DMS114 treated with DMSO at 0.1 percent for 48 hours (cell line): Measurements from ENCODE around the gene RETREG1.

Experiments used
- DNase-seq: peaks from one replicate; lab custom pipeline; 2025; ENCODE audit not compliant: unreplicated experiment; lab: John Stamatoyannopoulos, UW

The RETREG1 gene

DNA sequence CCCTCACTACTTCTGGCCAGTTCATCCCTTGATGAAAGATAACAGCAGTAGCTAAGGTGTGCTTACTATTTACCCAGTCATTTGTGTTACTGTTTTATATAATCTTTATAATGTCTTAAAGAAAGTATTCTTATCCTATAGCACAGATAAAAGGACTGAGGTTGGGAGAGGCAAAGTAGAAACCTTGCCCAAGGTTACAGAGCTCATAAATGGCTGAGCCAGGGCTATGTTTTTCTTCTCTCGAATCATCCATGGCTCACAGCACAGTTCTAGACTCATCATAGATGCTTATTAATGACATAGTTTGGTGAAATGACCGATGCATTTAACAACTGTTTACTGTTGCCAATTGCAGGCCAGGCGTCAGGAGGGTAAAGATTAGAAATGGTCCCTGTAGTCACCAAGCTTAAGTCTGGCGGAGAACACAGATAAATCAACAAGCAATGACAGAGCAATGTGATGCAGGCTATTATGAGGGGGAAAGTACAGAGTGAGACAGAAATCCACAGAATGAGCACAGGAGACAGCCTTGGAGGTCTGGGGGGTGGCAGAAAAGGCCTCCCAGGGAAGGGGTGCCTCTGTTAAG is 85.6 kb downstream of the RETREG1 start:
- no peak for DNase-seq

DNA sequence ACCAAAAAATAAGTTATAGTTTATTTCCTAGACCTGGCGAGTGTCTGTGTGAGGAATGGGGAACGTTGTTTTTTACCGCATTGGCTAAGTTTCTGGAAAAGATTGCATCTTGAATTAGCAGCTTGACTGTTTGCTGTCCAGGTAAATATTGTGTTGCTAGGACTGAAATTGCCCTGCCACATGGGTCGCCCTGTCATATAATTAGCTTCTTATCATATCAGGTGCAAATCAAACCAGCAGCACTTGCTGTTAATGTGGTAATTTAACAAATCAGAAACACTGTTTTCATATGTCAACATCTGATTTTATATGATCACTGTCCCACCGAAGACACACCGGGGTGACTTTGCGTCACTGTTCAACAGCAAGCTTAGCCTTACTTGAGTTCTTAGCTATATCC is 87.5 kb downstream of the RETREG1 start:
- no peak for DNase-seq

DNA sequence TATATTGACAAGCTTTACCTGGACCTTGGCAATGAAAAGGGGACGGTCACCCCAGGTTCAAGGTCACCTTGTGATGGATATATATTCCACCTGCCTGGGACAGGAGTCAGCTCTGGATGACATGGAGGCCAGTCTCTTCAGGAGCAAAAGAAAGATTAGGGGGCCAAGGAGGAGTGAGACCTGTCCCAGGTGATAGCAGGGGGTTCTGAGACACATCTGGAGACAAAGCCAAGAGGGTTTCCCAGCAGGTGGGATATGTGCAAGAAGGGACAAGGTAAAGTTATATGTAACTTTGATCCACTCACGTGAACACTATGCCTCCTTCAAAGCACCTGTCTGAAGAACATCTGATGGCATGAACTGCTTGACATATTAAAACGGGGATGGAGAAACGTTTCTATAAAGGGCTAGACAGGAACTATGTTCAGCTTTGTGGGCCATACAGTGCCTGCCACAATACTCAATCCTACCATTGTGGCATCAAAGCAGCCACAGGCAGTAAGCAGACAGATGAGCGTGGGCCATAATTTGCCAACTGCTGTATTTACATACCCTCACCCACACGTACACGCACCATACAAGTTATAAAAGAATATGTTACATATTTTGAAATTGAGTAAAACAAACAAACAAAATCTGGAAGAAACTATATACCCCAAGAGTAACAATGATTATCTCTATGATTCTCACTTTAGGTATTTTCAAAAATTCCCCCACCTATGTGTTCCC is 88.3 kb downstream of the RETREG1 start:
- DNase-seq = no peak

DNA sequence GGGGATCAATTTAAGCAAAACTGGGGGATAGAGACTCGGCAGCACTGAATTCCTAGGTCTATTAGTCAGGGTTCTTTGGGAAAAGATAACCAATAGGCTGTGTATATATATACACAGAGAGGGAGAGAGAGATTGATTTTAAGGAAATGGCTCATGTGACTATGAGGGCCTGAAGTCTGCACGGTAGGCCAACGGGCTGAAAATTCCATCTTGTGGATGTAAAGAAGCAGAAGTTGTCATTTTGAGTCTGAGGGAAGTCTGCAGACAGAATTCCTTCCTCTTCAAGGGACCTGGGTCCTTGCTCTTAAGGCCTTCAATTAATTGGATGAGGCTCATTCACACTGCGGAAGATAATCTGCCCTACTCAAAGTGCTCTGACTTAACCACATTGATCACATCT is 91.1 kb downstream of the RETREG1 start:
- DNase-seq = no peak

DNA sequence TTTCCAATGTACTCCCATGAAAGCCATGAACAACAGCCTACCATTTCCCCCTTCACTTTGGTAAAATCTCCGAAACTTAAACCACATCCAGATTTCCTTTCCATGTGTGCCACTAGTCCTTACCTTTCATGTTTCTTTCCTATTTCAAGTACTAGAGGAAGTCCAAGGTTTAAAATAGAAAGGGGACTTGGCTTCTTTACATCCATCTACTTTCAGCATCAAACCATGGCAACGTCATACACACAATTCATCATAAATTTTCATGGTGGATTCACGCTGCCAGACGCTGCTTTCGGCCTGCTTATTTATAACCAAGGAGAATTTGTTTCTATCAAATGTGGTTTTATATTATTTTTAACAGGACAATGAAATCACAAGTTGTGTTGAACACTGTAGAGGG is 92.5 kb downstream of the RETREG1 start:
- no peak for DNase-seq

DNA sequence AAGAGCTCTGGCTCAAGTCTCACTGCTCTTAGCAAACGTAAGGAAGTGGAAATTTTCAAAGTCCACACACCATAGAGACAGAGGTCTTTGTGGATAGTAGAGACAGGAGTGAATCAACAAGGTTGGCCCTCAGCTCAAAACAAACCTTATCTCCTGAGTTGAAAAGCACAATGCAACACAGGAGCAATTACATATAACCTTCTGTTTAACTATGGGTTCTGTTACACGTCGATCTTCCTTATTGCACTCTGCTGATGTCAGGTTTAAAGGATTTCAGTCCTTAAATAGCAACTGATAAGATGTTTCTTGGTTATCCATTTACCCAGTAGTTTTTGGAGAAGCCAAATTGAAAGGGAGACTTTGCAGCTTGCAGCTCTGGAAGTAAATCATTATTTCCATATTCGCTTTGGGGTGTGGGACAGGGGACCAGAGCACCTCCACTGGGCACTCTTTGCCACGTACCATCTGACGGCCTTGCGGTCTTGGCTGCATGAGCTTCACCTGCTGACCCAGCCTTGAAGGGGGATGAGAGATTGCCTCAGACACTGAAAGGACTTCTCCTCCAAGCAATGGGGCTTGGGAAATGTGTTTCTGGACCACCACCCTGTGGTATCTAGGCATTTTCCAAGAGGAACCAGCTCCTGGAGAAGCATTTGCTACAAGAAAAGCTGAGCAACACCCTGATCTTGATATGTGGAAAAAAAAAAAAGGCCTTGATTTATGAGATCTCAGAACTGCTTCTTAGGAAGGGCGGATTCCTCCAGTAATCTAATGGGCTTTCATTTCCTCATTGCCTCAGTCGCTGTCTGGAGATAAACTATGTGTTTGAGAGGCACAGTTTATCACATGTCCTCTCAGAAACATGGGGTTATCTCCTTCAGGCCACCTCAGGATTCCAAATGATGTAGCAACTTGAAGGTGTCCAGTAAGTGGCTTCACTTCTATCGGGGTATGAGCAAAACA is 95.0 kb downstream of the RETREG1 start:
- DNase-seq = no peak

DNA sequence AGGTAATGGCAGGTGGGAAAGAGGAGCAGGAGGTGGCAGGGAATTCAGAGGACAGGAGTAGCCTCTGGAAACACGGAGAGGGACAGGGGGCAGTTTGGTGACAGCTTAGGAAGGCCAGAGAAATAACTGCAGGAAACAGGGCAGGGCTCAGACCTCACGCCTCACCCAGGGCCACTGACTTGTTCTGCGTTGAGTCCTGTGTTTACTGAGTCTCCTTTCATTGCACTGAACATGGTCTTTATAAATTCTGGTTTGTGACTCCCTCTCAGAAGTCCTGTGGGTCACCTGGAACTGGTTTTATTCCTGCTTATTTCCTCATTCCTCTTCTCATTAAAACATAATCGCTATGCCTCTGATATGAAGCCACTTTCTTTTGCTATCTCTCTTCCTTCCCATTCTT is 96.0 kb downstream of the RETREG1 start:
- no peak for DNase-seq

DNA sequence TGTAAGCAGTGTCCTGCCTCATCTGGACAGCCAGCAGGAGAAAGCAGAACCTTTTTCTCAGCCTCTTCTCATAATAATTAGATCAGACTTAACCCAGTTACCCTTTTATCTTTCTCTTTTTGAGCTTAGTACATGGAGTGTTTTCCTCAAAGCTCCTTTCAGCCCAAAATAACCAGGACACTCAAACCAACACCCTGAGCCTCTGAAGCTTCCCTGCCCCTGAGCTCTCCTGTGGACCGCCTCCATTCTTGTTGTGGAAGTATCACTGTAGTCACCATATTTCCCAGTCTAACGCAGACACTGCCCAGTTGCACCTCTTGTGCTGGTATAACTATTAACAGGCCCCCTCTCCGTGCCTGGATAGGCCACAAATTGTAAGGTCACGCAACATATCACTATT is 97.4 kb downstream of the RETREG1 start:
- no peak for DNase-seq

DNA sequence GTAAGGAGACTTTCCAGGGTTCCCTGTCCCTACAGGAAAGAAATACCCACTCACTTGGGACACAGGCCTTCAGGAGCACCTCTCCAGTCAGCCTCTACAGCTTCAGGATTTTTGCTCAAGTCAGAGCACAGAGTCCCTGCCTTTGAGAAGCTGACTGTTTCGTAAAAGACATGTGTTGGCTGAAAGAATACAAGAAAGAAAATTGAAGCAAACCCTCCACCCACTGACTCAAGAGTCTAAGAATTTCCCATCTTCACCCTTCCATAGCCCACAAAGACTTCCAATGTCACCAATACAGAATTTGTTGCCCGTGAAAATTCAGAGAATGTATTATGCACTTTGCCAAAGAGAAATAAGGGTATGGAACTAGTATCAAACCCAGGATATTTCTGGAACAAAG is 98.2 kb downstream of the RETREG1 start:
- no peak for DNase-seq

DNA sequence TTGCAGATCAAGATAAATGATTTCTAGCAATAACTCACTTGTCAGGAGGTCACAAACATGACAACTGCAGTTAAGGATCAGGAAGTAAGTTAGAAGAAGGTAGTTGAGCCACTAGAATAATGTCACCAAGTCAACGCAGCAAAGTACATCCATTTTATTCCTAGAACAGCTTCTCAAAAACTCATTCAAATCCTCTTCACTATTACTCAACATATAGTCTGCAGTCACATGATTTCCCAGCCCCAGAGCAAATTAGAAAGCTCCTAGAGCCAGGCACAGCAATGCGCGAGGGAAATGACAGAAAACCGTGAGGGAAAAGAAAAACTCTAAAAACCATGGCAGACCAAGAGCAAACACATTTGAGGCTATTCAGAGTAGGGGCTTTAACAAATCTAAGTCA is 101.3 kb downstream of the RETREG1 start:
- no peak for DNase-seq

DNA sequence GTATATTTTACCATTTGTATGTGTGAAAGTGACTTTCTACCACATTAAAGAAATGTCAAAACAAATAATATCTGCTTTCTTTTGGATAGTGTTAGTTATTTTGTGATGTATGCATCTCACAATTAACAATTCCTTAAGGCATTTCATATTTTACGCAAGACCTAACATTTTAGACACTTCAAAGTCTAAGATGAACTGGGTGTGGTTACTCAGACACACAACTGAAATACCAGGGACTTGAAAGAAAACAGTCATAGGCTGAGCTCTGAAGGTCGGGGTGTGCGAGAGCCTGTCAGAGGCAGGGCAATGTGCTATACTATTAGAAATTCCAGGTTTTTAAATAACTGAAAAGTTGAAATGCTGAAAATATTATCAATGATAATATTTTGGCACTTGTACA is 106.7 kb downstream of the RETREG1 start:
- DNase-seq = no peak

DNA sequence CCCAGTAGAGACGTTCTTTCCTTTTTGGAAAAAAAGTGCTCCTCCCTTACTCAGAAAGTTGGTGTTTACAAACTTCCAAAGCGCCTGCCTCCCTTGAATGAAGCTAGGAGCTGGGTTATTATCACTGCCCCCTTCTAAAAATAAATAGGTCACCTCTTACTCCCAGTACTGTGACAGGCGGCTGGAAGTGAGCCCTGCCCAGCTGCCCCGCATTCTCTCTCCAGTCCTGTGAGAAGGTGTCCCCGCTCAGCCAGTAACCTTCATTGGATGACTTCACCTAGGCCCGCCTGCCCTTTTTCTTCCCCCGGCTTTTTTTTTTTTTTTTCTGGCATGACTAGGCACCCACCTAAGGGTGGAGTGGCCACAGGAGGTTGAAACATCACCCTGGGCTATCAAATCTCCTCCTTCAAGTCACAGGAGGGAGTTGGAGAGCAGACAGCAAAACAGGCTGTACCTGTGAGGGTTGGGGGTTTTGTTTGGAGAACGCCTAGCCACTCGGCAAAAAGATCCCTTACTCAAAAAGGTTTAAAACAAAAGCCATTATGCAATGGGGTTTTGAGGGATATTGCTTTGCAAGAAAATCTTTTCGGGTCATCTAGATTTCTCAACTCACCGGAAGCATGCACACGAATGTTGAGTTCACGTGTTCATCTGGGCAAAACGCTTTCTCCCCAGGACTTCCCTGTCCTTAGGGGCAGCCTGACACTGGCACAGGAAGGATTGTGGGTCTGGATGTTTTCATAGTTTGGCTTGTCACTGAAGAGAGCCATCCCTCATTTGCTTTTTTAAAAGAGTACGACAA is 107.9 kb downstream of the RETREG1 start:
- DNase-seq = no peak

DNA sequence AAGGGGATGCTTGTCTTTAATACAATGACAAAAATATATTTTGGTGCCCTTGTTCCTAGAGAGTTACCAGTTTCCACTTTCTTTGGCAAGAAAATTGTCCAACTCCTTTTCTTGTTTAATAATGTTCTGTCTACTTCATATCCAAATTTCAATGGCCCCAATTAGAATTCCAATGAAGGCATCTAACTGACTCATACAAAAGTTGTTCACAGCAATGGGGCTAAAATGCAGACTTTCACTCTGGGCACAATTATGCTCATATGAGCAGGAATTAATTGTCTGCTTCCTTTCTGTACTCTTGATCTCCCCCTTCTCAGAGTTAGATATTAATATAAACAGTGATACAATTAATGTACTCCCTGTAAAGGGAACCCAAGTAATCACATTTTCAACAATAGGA is 109.1 kb downstream of the RETREG1 start:
- DNase-seq = no peak

DNA sequence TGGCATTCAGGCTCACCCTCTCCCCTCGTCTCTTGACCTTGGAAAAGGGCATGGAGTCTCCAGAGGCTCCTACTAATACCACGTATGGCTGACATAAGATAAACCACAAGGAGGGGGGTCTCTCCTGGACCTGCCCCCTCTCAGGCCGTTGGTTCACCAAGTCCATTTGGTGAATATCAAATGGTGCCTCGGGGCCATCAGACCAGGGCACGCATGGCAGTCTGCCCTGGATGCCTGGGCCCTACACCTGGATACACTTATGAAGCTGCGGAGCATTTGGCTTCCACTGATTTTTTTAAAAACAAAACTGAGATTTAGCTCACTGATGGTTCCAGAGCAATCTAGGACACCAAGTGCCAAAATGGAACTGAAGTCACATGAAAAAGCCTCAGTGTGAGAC is 110.9 kb downstream of the RETREG1 start:
- no peak for DNase-seq

DNA sequence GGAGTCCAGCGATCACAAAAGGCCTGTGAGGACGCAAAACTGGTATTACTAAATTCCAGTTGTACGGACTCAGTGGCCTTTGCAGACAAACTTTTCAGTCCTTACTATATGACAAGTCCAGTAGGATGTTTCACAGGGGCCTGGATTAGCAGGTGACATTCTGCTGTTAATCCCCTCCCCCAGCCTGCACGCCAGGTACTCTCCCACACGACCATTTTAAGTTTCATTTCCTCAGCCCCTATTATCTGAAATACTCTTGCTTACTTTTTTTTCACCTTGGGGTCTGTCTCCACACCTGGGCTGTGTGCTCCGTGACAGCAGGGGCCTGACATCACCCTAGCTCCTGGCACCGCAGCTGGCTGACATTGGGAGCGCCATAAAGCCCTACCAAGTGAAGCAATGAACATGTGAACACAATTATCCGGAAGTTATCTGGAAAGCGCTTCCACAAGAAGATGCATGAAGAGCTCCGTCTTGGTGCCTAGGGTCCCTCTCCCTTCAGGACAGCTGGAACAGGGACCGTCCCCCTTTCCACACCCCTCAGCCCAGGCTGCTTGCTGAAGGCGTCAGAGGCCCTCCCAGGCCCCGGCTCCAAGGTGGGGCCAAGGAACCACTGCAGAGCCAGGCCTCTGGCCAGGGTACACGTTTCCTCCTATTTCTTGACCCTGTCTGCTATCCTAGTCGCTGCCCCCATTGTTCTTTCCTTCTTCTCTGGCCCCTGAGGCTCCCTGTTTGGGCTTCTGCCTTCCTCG is 111.5 kb downstream of the RETREG1 start:
- no peak for DNase-seq

DNA sequence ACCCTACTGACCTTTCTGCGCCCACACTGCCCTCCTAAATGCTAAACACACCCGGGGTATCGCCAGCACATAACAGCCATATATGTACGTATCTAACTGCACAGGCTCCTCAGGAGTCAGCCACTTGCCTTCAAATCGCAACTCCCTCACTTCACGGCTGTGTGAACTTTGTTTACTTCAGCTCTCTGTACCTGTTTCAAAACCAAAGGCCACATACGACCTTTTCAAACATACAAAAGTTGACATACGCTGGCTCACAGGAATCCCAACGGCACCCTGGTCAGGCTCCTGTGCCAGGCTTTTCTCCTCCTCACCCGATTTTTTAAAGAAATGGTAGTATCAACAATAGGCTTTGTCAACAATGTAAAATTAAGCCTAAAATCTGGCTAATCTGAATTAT is 112.2 kb downstream of the RETREG1 start:
- DNase-seq = no peak

DNA sequence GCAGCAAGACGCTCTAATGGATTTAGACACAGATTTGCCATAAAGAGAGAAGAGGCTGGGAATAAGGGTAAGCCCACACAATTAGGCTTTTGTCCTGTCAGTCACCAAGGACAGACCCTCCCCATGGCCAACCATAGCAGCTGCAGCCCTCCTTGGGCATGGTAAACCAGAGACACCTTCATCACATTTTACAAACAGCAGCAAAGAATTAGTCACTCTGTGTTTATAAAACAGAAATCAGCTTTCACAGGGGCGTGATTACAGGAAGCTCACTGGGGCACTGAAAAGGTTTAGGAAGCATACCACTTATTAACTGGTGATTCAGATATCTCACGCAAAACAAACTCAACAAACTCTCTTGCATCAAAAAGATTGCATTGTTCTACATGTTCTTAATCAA is 113.9 kb downstream of the RETREG1 start:
- no peak for DNase-seq

DNA sequence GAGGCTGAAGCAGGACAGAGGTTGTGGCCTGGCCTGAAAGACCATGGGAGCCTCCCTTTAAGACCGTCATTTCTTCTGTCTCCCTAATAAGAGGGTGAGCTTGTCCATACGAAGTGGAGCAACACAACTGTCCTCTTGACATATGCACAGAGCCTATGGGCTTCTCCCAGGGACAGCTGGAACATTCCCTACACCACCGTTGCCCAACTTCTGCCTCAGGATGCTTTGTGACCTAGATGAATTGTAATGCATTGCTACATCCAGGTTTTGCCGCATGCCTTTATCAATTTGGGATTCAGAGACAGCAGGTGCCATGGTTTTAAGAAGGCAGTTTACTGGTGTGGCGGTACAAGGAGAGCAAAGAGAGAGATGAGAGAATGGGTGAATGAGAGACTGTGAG is 116.8 kb downstream of the RETREG1 start:
- DNase-seq = no peak

DNA sequence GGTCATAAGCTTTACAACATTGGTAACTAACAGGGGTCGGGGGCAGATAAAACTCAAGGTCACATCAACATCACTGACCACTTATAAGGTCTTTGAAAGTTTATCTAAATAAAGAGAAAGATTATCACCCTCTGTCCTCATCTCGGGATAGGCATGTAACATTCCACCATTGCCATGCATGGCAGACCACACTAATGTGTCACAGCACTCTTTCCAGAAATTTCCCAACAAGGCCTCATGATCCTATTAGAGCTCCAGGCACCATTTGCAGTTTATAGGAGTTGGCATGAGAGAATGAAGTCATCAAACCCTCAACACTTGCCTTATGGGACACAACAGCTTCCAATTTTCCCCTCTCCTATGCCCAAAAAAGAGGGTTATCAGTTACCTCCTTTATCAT is 119.3 kb downstream of the RETREG1 start:
- DNase-seq = no peak

DNA sequence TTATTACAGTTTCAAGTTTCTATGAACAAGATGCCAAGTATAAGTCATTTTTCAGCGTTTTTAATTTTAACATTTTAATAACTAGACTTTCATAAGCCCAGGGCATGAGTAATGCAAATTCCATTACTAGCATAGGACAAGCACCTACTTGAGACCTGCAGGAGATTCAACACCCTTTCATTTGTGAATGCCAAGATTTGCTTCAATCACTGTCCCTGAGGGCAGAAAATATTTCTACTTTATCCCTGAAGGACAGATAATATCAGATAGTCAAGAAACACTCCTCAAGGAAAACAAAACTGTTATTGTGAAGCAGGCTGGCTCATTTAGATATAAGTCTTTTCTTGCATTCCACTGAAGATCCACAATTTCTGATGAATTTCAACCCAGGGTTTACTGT is 123.5 kb downstream of the RETREG1 start:
- DNase-seq = no peak
